ENCODE measurements around the gene TAGLN. TPM values are rescaled to one million over a fixed set of nuclear protein-coding genes. Genes with fewer than 3 reads are reported as not detected.

The TAGLN gene
- total and polyA plus RNA-seq, 9 of the 15 experiments (the other 6 are each of a cell fraction or from before 2014, with no cell fraction given), result 0.21 to 4.9 (median 1.1) TPM

GRCh38 chr11:117152066-117152465 is 47.1 kb upstream of the TAGLN start:
- Histone ChIP-seq H3K4me1 (replicated peaks in 1 of 2; ENCODE audit: control insufficient read depth in 2 of 2, insufficient read depth in 2 of 2, low read length in 2 of 2) (peaks cover 2 to 4% of the 10 kb centered on the region in 2 experiments; a peak in 1 of 5 replicates), H3K9me1 (ENCODE audit: control insufficient read depth, insufficient read depth, low read length) (no peaks in the 10 kb centered on the region), H2AFZ (ENCODE audit: low read depth, low read length) (no peak overlapping the region), H3K4me2 (ENCODE audit: insufficient read depth, low read length) (no peak overlapping the region), H3K9ac (ENCODE audit: insufficient read depth in 1 of 2, low read depth in 2 of 2, low read length in 2 of 2) (no peak overlapping the region), H3K36me3 (ENCODE audit: control insufficient read depth, insufficient read depth, low read length) (peaks cover 74% of the 10 kb centered on the region), H3K4me3 (no peak overlapping the region), H4K20me1 (replicated peaks; ENCODE audit: control insufficient read depth, insufficient read depth, low read length) (no peaks in the 10 kb centered on the region; the same call in 1 of the 2 replicates), H3K27me3 (ENCODE audit: control insufficient read depth in 2 of 2, insufficient read depth in 2 of 2, low read length in 2 of 2) (no peaks in the 10 kb centered on the region), H3K79me2 (ENCODE audit: control insufficient read depth, insufficient read depth, low read length) (peaks cover 97% of the 10 kb centered on the region), H3K27ac (ENCODE audit: extremely low read depth, low read depth, low read length) (no peak overlapping the region), H3K9me3 (replicated peaks; ENCODE audit: control insufficient read depth, insufficient read depth, low read depth, low read length) (no peaks in the 10 kb centered on the region)
- ATAC-seq (no peak), FAIRE-seq (no peak), DNase-seq (ENCODE audit: extremely low read depth in 1 of 4, low spot score in 3 of 4) (no peak)
- ChIA-PET POLR2A (interaction anchor here (1.0 kb wide), 2 partner anchors 8 to 28 kb away, joined by 3 to 4 read pairs; no protein-coding TSS in a partner anchor), CTCF (ENCODE audit: low intra/inter-chr PET ratio) (no interaction called here)
- BruUV-seq (replicated peaks), result no TSS peak
- in situ Hi-C loops (cut with MboI) (no loop called here), intact Hi-C loops (cut with micrococcal nuclease) (no loop called here)
- WGBS (ENCODE audit: insufficient coverage, low coverage, missing lambda C conversion rate), result 57% methylated on average over 2 of the region's 2 CpGs
- TF ChIP-seq NEUROD1 (IDR thresholded peaks at IDR 0.05; ENCODE audit: borderline replicate concordance, low read depth, low read length, partially characterized antibody), result no peak
- TF ChIP-seq ZNF785 (CRISPR knock-in tag; IDR thresholded peaks at IDR 0.05), result no peak
- no peak for TF ChIP-seq SMARCC2 (IDR thresholded peaks at IDR 0.05; ENCODE audit: low read depth)
- no peak for TF ChIP-seq TAF9B (IDR thresholded peaks at IDR 0.05; ENCODE audit: partially characterized antibody)
- no peak for TF ChIP-seq E2F3 (CRISPR knock-in tag; IDR thresholded peaks at IDR 0.05)
- no peak for TF ChIP-seq RUNX1 (IDR thresholded peaks at IDR 0.05; ENCODE audit: low read depth)
- no peak for TF ChIP-seq TEAD1 (CRISPR knock-in tag; IDR thresholded peaks at IDR 0.05)
- no peak for TF ChIP-seq NCOA2 (IDR thresholded peaks at IDR 0.05; ENCODE audit: partially characterized antibody in 2 of 2)
- TF ChIP-seq CTBP1 (IDR thresholded peaks at IDR 0.05; ENCODE audit: borderline replicate concordance), result no peak
- no peak for TF ChIP-seq BCL6 (CRISPR knock-in tag; IDR thresholded peaks at IDR 0.05)
- no peak for TF ChIP-seq MAZ (CRISPR knock-in tag; conservative IDR thresholded peaks at IDR 0.05 in 1 of 2, IDR thresholded peaks at IDR 0.05 in 1 of 2)
- TF ChIP-seq, protein P1, sequence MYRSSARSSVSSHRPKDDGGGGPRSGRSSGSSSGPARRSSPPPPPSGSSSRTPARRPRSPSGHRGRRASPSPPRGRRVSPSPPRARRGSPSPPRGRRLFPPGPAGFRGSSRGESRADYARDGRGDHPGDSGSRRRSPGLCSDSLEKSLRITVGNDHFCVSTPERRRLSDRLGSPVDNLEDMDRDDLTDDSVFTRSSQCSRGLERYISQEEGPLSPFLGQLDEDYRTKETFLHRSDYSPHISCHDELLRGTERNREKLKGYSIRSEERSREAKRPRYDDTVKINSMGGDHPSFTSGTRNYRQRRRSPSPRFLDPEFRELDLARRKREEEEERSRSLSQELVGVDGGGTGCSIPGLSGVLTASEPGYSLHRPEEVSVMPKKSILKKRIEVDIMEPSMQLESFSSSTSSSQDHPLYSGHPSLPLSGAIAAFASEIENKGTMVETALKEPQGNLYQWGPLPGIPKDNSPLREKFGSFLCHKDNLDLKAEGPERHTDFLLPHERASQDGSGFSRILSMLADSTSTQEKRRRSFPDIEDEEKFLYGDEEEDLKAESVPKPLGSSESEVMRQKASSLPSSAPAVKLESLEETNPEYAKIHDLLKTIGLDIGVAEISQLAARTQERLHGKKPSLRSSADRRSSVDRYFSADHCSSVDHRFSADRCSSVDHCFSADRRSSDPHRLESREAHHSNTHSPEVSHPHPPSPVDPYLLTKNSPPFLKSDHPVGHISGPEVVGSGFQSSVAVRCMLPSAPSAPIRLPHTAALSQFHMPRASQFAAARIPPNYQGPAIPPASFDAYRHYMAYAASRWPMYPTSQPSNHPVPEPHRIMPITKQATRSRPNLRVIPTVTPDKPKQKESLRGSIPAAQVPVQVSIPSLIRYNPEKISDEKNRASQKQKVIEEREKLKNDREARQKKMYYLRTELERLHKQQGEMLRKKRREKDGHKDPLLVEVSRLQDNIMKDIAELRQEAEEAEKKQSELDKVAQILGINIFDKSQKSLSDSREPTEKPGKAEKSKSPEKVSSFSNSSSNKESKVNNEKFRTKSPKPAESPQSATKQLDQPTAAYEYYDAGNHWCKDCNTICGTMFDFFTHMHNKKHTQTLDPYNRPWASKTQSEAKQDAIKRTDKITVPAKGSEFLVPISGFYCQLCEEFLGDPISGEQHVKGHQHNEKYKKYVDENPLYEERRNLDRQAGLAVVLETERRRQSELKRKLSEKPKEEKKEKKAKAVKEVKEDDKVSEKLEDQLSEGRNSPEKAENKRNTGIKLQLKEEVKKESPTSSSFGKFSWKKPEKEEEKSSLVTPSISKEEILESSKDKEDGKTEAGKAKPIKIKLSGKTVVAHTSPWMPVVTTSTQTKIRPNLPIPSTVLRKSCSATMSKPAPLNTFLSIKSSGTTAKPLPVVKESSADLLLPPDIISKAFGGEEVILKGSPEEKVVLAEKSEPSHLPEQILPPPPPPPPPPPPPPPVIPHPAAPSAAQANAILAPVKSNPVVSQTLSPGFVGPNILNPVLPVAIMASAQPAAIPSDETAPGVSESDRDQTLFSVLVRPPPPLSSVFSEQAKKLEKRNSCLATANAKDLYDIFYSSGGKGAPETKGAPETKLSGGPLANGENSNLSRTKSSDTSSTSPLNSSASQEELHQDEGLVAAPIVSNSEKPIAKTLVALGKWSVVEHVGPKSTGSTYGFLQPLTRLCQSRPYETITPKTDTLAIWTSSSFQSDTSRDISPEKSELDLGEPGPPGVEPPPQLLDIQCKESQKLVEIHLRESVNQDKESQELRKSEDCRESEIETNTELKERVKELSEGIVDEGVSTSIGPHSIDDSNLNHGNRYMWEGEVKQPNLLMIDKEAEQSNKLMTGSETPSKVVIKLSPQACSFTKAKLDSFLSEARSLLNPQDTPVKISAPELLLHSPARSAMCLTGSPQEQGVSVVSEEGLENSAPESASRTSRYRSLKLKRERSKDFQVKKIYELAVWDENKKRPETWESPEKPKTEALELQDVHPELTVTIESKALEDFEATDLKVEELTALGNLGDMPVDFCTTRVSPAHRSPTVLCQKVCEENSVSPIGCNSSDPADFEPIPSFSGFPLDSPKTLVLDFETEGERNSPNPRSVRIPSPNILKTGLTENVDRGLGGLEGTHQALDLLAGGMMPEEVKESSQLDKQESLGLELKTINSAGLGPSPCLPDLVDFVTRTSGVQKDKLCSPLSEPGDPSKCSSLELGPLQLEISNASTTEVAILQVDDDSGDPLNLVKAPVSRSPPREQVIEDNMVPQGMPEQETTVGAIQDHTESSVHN (IDR thresholded peaks at IDR 0.05; ENCODE audit: borderline replicate concordance in 1 of 2, low read depth in 1 of 2), result no peak
- no peak for TF ChIP-seq ATF1 (CRISPR knock-in tag; IDR thresholded peaks at IDR 0.05)
- no peak for TF ChIP-seq ATF1 (tag; IDR thresholded peaks at IDR 0.05)
- TF ChIP-seq NR1H2 (CRISPR knock-in tag; IDR thresholded peaks at IDR 0.05), result no peak
- TF ChIP-seq NCOA4 (IDR thresholded peaks at IDR 0.05; ENCODE audit: partially characterized antibody), result no peak

Measured in K562 (cell line).